ENCODE results near the gene PPME1. TPM values are rescaled to one million over a fixed set of nuclear protein-coding genes. Genes with fewer than 3 reads are reported as not detected.

PPME1 gene
- total RNA-seq, 3 donors from 2014 or later = 27.7 to 38.3 (median 30.4) TPM

- Mint-ChIP-seq H3K27me3 (ENCODE audit: low read depth) (no peaks in the 10 kb centered on the region), H3K4me3 (no peak overlapping the region), H3K4me1 (ENCODE audit: low read depth) (no peaks in the 10 kb centered on the region), H3K9me3 (no peaks in the 10 kb centered on the region), H3K36me3 (ENCODE audit: insufficient read depth) (peaks cover 30% of the 10 kb centered on the region)
- ATAC-seq = no peak
- DNase-seq = no peak
Observed at GRCh38 chr11:74142624-74143023, 28.5 kb upstream of the PPME1 start.

GRCh38 chr11:74144592-74144991, 26.5 kb upstream of the PPME1 start:
- Mint-ChIP-seq H3K4me1 (ENCODE audit: low read depth) (no peaks in the 10 kb centered on the region), H3K4me3 (no peak overlapping the region), H3K9me3 (no peaks in the 10 kb centered on the region), H3K27me3 (ENCODE audit: low read depth) (no peaks in the 10 kb centered on the region), H3K36me3 (ENCODE audit: insufficient read depth) (peaks cover 21% of the 10 kb centered on the region)
- DNase-seq (no peak), ATAC-seq (no peak)

GRCh38 chr11:74147199-74147929, 23.7 kb upstream of the PPME1 start:
- Mint-ChIP-seq H3K36me3 (ENCODE audit: insufficient read depth) (peaks cover 25% of the 10 kb centered on the region), H3K27me3 (ENCODE audit: low read depth) (no peaks in the 10 kb centered on the region), H3K4me1 (ENCODE audit: low read depth) (peaks cover 4% of the 10 kb centered on the region), H3K9me3 (no peaks in the 10 kb centered on the region), H3K4me3 (no peak overlapping the region)
- ATAC-seq (no peak), DNase-seq (no peak)

GRCh38 chr11:74153224-74153623, 17.9 kb upstream of the PPME1 start:
- Mint-ChIP-seq H3K36me3 (ENCODE audit: insufficient read depth) (peaks cover 36% of the 10 kb centered on the region), H3K4me1 (ENCODE audit: low read depth) (peaks cover 8% of the 10 kb centered on the region), H3K27me3 (ENCODE audit: low read depth) (no peaks in the 10 kb centered on the region), H3K9me3 (no peaks in the 10 kb centered on the region), H3K4me3 (no peak overlapping the region)
- DNase-seq (no peak), ATAC-seq (no peak)

GRCh38 chr11:74154620-74155281, 16.3 kb upstream of the PPME1 start:
- Mint-ChIP-seq H3K36me3 (ENCODE audit: insufficient read depth) (peaks cover 35% of the 10 kb centered on the region), H3K4me3 (no peak overlapping the region), H3K9me3 (no peaks in the 10 kb centered on the region), H3K4me1 (ENCODE audit: low read depth) (peaks cover 8% of the 10 kb centered on the region), H3K27me3 (ENCODE audit: low read depth) (no peaks in the 10 kb centered on the region)
- no peak for ATAC-seq
- no peak for DNase-seq

- peaks cover 39% of the 10 kb centered on the region for H3K36me3 Mint-ChIP-seq (ENCODE audit: insufficient read depth)
- DNase-seq (no peak), ATAC-seq (no peak)
- peaks cover 9% of the 10 kb centered on the region for H3K4me1 Mint-ChIP-seq (ENCODE audit: low read depth)
- H3K9me3 Mint-ChIP-seq = no peaks in the 10 kb centered on the region
- H3K4me3 Mint-ChIP-seq = no peak overlapping the region
- H3K27me3 Mint-ChIP-seq (ENCODE audit: low read depth) = no peaks in the 10 kb centered on the region
Observed at GRCh38 chr11:74157169-74157568, 13.9 kb upstream of the PPME1 start.

GRCh38 chr11:74159642-74160041, 11.4 kb upstream of the PPME1 start:
- Mint-ChIP-seq H3K4me3 (no peak overlapping the region), H3K9me3 (no peaks in the 10 kb centered on the region), H3K4me1 (ENCODE audit: low read depth) (peaks cover 13% of the 10 kb centered on the region), H3K36me3 (ENCODE audit: insufficient read depth) (peaks cover 37% of the 10 kb centered on the region), H3K27me3 (ENCODE audit: low read depth) (no peaks in the 10 kb centered on the region)
- ATAC-seq (no peak), DNase-seq (no peak)

GRCh38 chr11:74162681-74163467, 8.2 kb upstream of the PPME1 start:
- peaks cover 15% of the 10 kb centered on the region for H3K4me1 Mint-ChIP-seq (ENCODE audit: low read depth)
- H3K4me3 Mint-ChIP-seq = no peak overlapping the region
- DNase-seq (no peak), ATAC-seq (no peak)
- no peaks in the 10 kb centered on the region for H3K9me3 Mint-ChIP-seq
- no peaks in the 10 kb centered on the region for H3K27me3 Mint-ChIP-seq (ENCODE audit: low read depth)
- H3K36me3 Mint-ChIP-seq (ENCODE audit: insufficient read depth) = peaks cover 41% of the 10 kb centered on the region

GRCh38 chr11:74168838-74169237, 2.3 kb upstream of the PPME1 start:
- DNase-seq = no peak
- no peak overlapping the region for H3K4me3 Mint-ChIP-seq
- peaks cover 10% of the 10 kb centered on the region for H3K4me1 Mint-ChIP-seq (ENCODE audit: low read depth)

GRCh38 chr11:74169738-74170458, 1.2 kb upstream of the PPME1 start:
- Mint-ChIP-seq H3K4me3 (no peak overlapping the region), H3K27me3 (ENCODE audit: low read depth) (no peaks in the 10 kb centered on the region), H3K4me1 (ENCODE audit: low read depth) (peaks cover 14% of the 10 kb centered on the region), H3K36me3 (ENCODE audit: insufficient read depth) (peaks cover 24% of the 10 kb centered on the region), H3K9me3 (no peaks in the 10 kb centered on the region)
- no peak for ATAC-seq
- DNase-seq = no peak

More at GRCh38 chr11:74168838-74169237, 2.3 kb upstream of the PPME1 start:
- no peaks in the 10 kb centered on the region for H3K27me3 Mint-ChIP-seq (ENCODE audit: low read depth)
- no peak for ATAC-seq
- no peaks in the 10 kb centered on the region for H3K9me3 Mint-ChIP-seq
- H3K36me3 Mint-ChIP-seq (ENCODE audit: insufficient read depth) = peaks cover 24% of the 10 kb centered on the region

- H3K4me1 Mint-ChIP-seq (ENCODE audit: low read depth) = peaks cover 14% of the 10 kb centered on the region
- H3K4me3 Mint-ChIP-seq = no peak overlapping the region
- no peaks in the 10 kb centered on the region for H3K27me3 Mint-ChIP-seq (ENCODE audit: low read depth)
- DNase-seq (no peak), ATAC-seq (no peak)
- no peaks in the 10 kb centered on the region for H3K9me3 Mint-ChIP-seq
- peaks cover 17% of the 10 kb centered on the region for H3K36me3 Mint-ChIP-seq (ENCODE audit: insufficient read depth)
Observed at GRCh38 chr11:74171630-74171968, 510 bp downstream of the PPME1 start.

- DNase-seq = no peak
- Mint-ChIP-seq H3K4me1 (ENCODE audit: low read depth) (peaks cover 11% of the 10 kb centered on the region), H3K9me3 (no peaks in the 10 kb centered on the region), H3K4me3 (no peak overlapping the region), H3K27me3 (ENCODE audit: low read depth) (no peaks in the 10 kb centered on the region), H3K36me3 (ENCODE audit: insufficient read depth) (peaks cover 13% of the 10 kb centered on the region)
- no peak for ATAC-seq
Observed at GRCh38 chr11:74171997-74172396, 908 bp downstream of the PPME1 start.

- Mint-ChIP-seq H3K27me3 (ENCODE audit: low read depth) (no peaks in the 10 kb centered on the region), H3K4me1 (ENCODE audit: low read depth) (peaks cover 18% of the 10 kb centered on the region), H3K9me3 (no peaks in the 10 kb centered on the region), H3K36me3 (ENCODE audit: insufficient read depth) (peaks cover 9% of the 10 kb centered on the region), H3K4me3 (no peak overlapping the region)
- no peak for ATAC-seq
- no peak for DNase-seq
Observed at GRCh38 chr11:74175920-74176319, 4.8 kb downstream of the PPME1 start.
